ENCODE results near the gene MAP6D1.

DNA sequence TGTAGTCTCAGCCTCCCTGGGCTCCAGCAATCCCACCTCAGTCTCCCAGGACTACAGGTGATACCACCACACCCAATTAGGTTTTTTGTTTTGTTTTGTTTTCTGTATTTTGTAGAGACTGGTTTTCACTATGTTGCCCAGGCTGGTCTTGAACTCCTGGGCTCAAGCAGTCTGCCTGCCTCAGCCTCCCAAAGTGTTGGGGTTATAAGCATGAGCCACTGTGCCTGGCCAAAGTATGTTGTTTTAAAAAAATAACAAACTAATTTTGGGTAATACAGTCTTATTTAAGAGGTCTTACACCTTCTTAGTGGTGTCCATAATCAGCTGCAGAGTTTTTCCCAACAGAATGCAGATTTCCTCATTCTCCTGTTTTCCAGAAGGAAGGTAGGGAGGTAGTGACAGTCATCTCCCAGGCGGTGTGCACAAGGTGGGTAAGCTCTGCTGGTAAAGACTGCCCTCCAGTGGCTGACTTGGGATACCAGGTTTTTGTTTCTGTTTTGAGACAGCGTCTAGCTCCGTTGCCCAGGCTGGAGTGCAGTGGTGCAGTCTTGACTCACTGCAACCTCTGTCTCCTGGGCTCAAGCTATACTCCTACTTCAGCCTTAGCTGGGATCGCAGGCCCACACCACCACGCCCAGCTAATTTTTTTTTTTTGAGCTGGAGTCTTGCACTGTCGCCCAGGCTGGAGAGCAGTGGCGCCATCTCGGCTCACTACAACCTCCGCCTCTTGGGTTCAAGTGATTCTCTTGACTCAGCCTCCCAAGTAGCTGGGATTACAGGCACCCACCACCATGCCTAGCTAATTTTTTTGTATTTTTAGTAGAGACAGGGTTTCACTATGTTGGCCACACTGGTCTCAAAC, 58.4 kb downstream of the MAP6D1 start:
- TF ChIP-seq CTCF (tag by site-specific recombination; IDR thresholded peaks at IDR 0.05) (peak; percentile 77), MZF1 (tag by site-specific recombination; IDR thresholded peaks at IDR 0.05; ENCODE audit: borderline replicate concordance) (no peak), ZNF274 (IDR thresholded peaks at IDR 0.05; ENCODE audit: low read length) (no peak), ZNF274 (tag by site-specific recombination; IDR thresholded peaks at IDR 0.05; ENCODE audit: borderline replicate concordance) (no peak), PRDM1 (tag by site-specific recombination; IDR thresholded peaks at IDR 0.05) (no peak), IKZF3 (tag by site-specific recombination; IDR thresholded peaks at IDR 0.05) (peak; percentile 86), ZNF560 (tag by site-specific recombination; IDR thresholded peaks at IDR 0.05; ENCODE audit: borderline replicate concordance) (no peak)
- TF ChIP-seq, protein P1, sequence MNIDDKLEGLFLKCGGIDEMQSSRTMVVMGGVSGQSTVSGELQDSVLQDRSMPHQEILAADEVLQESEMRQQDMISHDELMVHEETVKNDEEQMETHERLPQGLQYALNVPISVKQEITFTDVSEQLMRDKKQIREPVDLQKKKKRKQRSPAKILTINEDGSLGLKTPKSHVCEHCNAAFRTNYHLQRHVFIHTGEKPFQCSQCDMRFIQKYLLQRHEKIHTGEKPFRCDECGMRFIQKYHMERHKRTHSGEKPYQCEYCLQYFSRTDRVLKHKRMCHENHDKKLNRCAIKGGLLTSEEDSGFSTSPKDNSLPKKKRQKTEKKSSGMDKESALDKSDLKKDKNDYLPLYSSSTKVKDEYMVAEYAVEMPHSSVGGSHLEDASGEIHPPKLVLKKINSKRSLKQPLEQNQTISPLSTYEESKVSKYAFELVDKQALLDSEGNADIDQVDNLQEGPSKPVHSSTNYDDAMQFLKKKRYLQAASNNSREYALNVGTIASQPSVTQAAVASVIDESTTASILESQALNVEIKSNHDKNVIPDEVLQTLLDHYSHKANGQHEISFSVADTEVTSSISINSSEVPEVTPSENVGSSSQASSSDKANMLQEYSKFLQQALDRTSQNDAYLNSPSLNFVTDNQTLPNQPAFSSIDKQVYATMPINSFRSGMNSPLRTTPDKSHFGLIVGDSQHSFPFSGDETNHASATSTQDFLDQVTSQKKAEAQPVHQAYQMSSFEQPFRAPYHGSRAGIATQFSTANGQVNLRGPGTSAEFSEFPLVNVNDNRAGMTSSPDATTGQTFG (tag by site-specific recombination; IDR thresholded peaks at IDR 0.05; ENCODE audit: borderline replicate concordance): no peak

All from HEK293 (cell line).